HepG2 (cell line): Measurements from ENCODE around the gene SAPCD2. TPM values are rescaled to one million over a fixed set of nuclear protein-coding genes. Genes with fewer than 3 reads are reported as not detected.
A peak's percentile ranks its signal among the peaks of the same experiment; 100 is the strongest.

Source experiments
- AGO2 ChIP-seq: fragments of 200-400 bp; formaldehyde crosslinking; optimal IDR thresholded peaks from 2 replicates; pipeline ENCODE3; 2017; ENCODE audit warnings: mild to moderate bottlenecking, low read depth, low read length, moderate library complexity
- ELF1 ChIP-seq: sonication (generic); formaldehyde crosslinking; IDR thresholded peaks from 2 replicates; pipeline ENCODE4 v1.4.0; 2020; ENCODE audit warnings: missing genetic modification reagents
- FOXA3 ChIP-seq: IDR thresholded peaks from 2 replicates; pipeline ENCODE4 v1.6.1; 2016; ENCODE audit warnings: missing genetic modification reagents, missing compliant biosample characterization
- HCFC1 ChIP-seq: fragments of 150-350 bp; IDR thresholded peaks from 2 replicates; pipeline ENCODE4 v1.6.1; 2014; ENCODE audit warnings: low read depth, low read length
- SETDB1 ChIP-seq: sonication (generic); formaldehyde crosslinking; IDR thresholded peaks from 2 replicates; pipeline ENCODE4 v1.5.1; 2020; ENCODE audit warnings: missing genetic modification reagents, mild to moderate bottlenecking, borderline replicate concordance
- SIX4 ChIP-seq: sonication (generic); formaldehyde crosslinking; IDR thresholded peaks from 2 replicates; pipeline ENCODE4 v1.4.0; 2020; ENCODE audit warnings: missing genetic modification reagents
- ZBTB42 ChIP-seq: sonication (generic); formaldehyde crosslinking; IDR thresholded peaks from 2 replicates; pipeline ENCODE4 v1.5.0; 2020; ENCODE audit warnings: mild to moderate bottlenecking, missing genetic modification reagents
- ZNF547 ChIP-seq: sonication (generic); formaldehyde crosslinking; IDR thresholded peaks from 2 replicates; pipeline ENCODE4 v1.5.1; 2020; ENCODE audit warnings: mild to moderate bottlenecking, missing genetic modification reagents
- ZNF709 ChIP-seq: sonication (generic); formaldehyde crosslinking; IDR thresholded peaks from 2 replicates; pipeline ENCODE4 v1.5.0; 2020; ENCODE audit warnings: mild to moderate bottlenecking, missing genetic modification reagents
- polyA plus RNA-seq, 8 experiments: library from polyadenylated mRNA; depleted of rRNA in 3 of 8; stranded (reverse) in 7 of 8; unstranded in 1 of 8; fragments of >200 nt; fragmentation: Illumina TruSeq in 4 of 8; extraction: Trizol in 4 of 8; gene quantifications; 2 replicates each; pipeline versions ENCODE4 v1.2.1 to v1.2.3, GENCODE V29; 2011 to 2016; ENCODE audit warnings: low read depth in 4 of 8, missing spikeins in 1 of 8, mixed read lengths in 1 of 8; ENCODE audit not compliant: insufficient read depth in 1 of 8
- total RNA-seq, 5 experiments: library from RNA; depleted of rRNA; stranded (reverse); fragments of >200 nt; fragmentation: Illumina TruSeq; extraction: Trizol; gene quantifications; 2 replicates each; pipeline ENCODE4 v1.2.3, GENCODE V29; 2016; ENCODE audit warnings: low read depth in 1 of 5
- TF ChIP-seq, protein P1 (sequence below): sonication (generic); formaldehyde crosslinking; IDR thresholded peaks from 2 replicates; pipeline ENCODE4 v1.4.0; 2020; ENCODE audit warnings: missing genetic modification reagents, borderline replicate concordance
- TF ChIP-seq, protein P2 (sequence below): sonication (generic); formaldehyde crosslinking; conservative IDR thresholded peaks from 2 replicates; pipeline ENCODE4 v1.4.0; 2020; ENCODE audit warnings: mild to moderate bottlenecking, missing genetic modification reagents, moderate library complexity
- TF ChIP-seq, protein P3 (sequence below): sonication (generic); formaldehyde crosslinking; IDR thresholded peaks from 2 replicates; pipeline ENCODE4 v1.4.0; 2020; ENCODE audit warnings: missing genetic modification reagents, borderline replicate concordance
- TF ChIP-seq, protein P4 (sequence below): sonication (generic); formaldehyde crosslinking; IDR thresholded peaks from 2 replicates; pipeline ENCODE4 v1.4.0; 2020; ENCODE audit warnings: missing genetic modification reagents
- TF ChIP-seq, protein P5 (sequence below): sonication (generic); formaldehyde crosslinking; IDR thresholded peaks from 2 replicates; pipeline ENCODE4 v1.5.1; 2020; ENCODE audit warnings: missing genetic modification reagents, mild to moderate bottlenecking, borderline replicate concordance

SAPCD2 gene
- total and polyA plus RNA-seq, 2 of the 13 experiments (the other 11 are each of a cell fraction or from before 2014, with no cell fraction given) = 21.9 to 42.8 TPM

DNA sequence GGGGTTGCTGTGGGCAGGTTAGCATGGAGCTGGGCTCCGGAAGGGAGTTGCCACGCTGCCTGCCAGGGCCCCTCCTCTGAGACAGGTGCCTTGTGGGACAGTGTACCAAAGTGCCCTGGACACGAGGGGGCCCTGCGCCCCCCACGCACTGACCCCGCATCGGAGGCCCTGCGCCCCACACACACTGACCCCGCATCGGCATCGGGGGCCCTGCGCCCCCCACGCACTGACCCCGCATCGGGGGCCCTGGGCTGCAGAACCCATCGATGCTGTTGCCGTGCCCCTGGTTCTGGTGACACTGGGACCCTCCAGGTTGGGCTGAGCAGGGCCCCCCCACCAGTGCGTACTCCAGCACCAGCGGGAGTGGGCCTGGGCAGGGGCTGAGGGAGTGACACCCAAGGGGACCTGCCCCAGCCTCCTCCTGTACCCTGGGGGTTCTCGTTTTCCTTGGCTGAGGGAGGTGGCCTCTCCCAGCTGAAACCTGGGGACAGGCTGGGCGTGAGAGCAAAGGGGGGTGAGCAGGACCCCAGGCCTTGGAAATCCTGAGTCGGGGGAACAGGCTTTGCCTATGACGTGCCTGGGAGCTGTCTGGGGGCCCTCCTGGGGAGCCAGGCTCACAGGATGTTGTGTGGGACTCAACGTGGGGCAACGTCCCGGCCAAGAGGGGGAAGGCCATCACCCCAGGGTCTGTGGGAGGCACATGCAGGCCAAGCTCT is 6.9 kb downstream of the SAPCD2 start (continued):
- TF ChIP-seq, protein P1, sequence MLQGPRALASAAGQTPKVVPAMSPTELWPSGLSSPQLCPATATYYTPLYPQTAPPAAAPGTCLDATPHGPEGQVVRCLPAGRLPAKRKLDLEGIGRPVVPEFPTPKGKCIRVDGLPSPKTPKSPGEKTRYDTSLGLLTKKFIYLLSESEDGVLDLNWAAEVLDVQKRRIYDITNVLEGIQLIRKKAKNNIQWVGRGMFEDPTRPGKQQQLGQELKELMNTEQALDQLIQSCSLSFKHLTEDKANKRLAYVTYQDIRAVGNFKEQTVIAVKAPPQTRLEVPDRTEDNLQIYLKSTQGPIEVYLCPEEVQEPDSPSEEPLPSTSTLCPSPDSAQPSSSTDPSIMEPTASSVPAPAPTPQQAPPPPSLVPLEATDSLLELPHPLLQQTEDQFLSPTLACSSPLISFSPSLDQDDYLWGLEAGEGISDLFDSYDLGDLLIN (CRISPR knock-in tag) = no peak
- TF ChIP-seq ZNF709 (CRISPR knock-in tag) (no peak), AGO2 (peak; percentile 32), SIX4 (CRISPR knock-in tag) (no peak), HCFC1 (no peak), FOXA3 (CRISPR knock-in tag) (no peak), ZNF547 (0 out of 2 replicates have a peak, but pooled peaks have one; percentile 3), ZBTB42 (CRISPR knock-in tag) (0 out of 2 replicates have a peak, but pooled peaks have one; percentile 63), ELF1 (CRISPR knock-in tag) (no peak), SETDB1 (CRISPR knock-in tag) (no peak)
- TF ChIP-seq, protein P2, sequence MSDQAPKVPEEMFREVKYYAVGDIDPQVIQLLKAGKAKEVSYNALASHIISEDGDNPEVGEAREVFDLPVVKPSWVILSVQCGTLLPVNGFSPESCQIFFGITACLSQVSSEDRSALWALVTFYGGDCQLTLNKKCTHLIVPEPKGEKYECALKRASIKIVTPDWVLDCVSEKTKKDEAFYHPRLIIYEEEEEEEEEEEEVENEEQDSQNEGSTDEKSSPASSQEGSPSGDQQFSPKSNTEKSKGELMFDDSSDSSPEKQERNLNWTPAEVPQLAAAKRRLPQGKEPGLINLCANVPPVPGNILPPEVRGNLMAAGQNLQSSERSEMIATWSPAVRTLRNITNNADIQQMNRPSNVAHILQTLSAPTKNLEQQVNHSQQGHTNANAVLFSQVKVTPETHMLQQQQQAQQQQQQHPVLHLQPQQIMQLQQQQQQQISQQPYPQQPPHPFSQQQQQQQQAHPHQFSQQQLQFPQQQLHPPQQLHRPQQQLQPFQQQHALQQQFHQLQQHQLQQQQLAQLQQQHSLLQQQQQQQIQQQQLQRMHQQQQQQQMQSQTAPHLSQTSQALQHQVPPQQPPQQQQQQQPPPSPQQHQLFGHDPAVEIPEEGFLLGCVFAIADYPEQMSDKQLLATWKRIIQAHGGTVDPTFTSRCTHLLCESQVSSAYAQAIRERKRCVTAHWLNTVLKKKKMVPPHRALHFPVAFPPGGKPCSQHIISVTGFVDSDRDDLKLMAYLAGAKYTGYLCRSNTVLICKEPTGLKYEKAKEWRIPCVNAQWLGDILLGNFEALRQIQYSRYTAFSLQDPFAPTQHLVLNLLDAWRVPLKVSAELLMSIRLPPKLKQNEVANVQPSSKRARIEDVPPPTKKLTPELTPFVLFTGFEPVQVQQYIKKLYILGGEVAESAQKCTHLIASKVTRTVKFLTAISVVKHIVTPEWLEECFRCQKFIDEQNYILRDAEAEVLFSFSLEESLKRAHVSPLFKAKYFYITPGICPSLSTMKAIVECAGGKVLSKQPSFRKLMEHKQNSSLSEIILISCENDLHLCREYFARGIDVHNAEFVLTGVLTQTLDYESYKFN (CRISPR knock-in tag) = no peak
- TF ChIP-seq, protein P3, sequence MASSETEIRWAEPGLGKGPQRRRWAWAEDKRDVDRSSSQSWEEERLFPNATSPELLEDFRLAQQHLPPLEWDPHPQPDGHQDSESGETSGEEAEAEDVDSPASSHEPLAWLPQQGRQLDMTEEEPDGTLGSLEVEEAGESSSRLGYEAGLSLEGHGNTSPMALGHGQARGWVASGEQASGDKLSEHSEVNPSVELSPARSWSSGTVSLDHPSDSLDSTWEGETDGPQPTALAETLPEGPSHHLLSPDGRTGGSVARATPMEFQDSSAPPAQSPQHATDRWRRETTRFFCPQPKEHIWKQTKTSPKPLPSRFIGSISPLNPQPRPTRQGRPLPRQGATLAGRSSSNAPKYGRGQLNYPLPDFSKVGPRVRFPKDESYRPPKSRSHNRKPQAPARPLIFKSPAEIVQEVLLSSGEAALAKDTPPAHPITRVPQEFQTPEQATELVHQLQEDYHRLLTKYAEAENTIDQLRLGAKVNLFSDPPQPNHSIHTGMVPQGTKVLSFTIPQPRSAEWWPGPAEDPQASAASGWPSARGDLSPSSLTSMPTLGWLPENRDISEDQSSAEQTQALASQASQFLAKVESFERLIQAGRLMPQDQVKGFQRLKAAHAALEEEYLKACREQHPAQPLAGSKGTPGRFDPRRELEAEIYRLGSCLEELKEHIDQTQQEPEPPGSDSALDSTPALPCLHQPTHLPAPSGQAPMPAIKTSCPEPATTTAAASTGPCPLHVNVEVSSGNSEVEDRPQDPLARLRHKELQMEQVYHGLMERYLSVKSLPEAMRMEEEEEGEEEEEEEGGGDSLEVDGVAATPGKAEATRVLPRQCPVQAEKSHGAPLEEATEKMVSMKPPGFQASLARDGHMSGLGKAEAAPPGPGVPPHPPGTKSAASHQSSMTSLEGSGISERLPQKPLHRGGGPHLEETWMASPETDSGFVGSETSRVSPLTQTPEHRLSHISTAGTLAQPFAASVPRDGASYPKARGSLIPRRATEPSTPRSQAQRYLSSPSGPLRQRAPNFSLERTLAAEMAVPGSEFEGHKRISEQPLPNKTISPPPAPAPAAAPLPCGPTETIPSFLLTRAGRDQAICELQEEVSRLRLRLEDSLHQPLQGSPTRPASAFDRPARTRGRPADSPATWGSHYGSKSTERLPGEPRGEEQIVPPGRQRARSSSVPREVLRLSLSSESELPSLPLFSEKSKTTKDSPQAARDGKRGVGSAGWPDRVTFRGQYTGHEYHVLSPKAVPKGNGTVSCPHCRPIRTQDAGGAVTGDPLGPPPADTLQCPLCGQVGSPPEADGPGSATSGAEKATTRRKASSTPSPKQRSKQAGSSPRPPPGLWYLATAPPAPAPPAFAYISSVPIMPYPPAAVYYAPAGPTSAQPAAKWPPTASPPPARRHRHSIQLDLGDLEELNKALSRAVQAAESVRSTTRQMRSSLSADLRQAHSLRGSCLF = no peak
- TF ChIP-seq, protein P4, sequence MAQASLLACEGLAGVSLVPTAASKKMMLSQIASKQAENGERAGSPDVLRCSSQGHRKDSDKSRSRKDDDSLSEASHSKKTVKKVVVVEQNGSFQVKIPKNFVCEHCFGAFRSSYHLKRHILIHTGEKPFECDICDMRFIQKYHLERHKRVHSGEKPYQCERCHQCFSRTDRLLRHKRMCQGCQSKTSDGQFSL (CRISPR knock-in tag) = 0 out of 2 replicates have a peak, but pooled peaks have one; percentile 3
- TF ChIP-seq, protein P5, sequence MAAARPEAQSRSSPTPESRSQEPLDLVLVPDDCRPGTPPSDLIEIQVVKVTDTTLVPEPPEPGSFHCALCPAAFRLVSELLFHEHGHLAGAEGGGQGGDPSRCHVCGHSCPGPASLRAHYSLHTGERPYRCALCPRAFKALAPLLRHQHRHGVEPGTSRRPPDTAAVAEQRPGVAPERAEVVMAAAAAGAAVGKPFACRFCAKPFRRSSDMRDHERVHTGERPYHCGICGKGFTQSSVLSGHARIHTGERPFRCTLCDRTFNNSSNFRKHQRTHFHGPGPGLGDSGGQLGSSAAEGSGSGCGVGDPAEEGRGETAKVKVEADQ = no peak
